DND-41 (cell line): Measurements from ENCODE around the gene XRCC6.

Experiments used
- ATAC-seq: fragments of 200-7000 bp; cut with Tn5 transposase; 3 replicates; pipeline ENCODE4 v1.9.1; 2021; ENCODE audit warnings: low read depth; ENCODE audit not compliant: insufficient read depth
- DNase-seq: peaks from one replicate; pipeline ENCODE4 v3.0.0-alpha.2; 2020
- H2AFZ ChIP-seq: 2 replicates; pipeline ENCODE4 v1.6.0; 2012; ENCODE audit warnings: low read depth, low read length
- H3K27ac ChIP-seq: 2 replicates; pipeline ENCODE4 v1.5.1; 2012; ENCODE audit warnings: low read length, inconsistent platforms
- H3K27me3 ChIP-seq: fragments of 200-600 bp; sonication (generic); 2 replicates; pipeline ENCODE4 v1.6.0; 2012; ENCODE audit warnings: low read length, mild to moderate bottlenecking, inconsistent platforms; ENCODE audit not compliant: insufficient read depth, poor library complexity
- H3K36me3 ChIP-seq: 2 replicates; pipeline ENCODE4 v1.5.1; 2012; ENCODE audit warnings: low read length, inconsistent platforms; ENCODE audit not compliant: insufficient read depth
- H3K4me1 ChIP-seq: 2 replicates; pipeline ENCODE4 v1.5.1; 2012; ENCODE audit warnings: mild to moderate bottlenecking, low read length; ENCODE audit not compliant: insufficient read depth
- H3K4me2 ChIP-seq: 2 replicates; pipeline ENCODE4 v1.6.0; 2012; ENCODE audit warnings: mild to moderate bottlenecking, moderate library complexity, low read length, inconsistent platforms; ENCODE audit not compliant: insufficient read depth
- H3K4me3 ChIP-seq, 2 experiments: fragments of 200-600 bp in 1 of 2; shearing (Covaris generic) in 1 of 2; 2 replicates each; pipeline ENCODE4 v1.5.1; 2012 to 2016; ENCODE audit warnings: inconsistent platforms in 2 of 2, low read length in 2 of 2, mild to moderate bottlenecking in 2 of 2, low read depth in 1 of 2, moderate library complexity in 1 of 2
- H3K79me2 ChIP-seq: 2 replicates; pipeline ENCODE4 v1.6.0; 2012; ENCODE audit warnings: low read length, inconsistent platforms; ENCODE audit not compliant: insufficient read depth
- H3K9ac ChIP-seq: 2 replicates; pipeline ENCODE4 v1.6.0; 2012; ENCODE audit warnings: low read depth, mild to moderate bottlenecking, inconsistent platforms, low read length, moderate library complexity
- H3K9me3 ChIP-seq: 2 replicates; pipeline ENCODE4 v1.5.1; 2012; ENCODE audit warnings: low read length, moderate library complexity, mild to moderate bottlenecking, inconsistent platforms; ENCODE audit not compliant: insufficient read depth, severe bottlenecking
- H4K20me1 ChIP-seq: 2 replicates; pipeline ENCODE4 v1.6.0; 2012; ENCODE audit warnings: low read length; ENCODE audit not compliant: insufficient read depth
- CTCF ChIP-seq: IDR thresholded peaks from 2 replicates; pipeline ENCODE4 v1.5.1; 2012; ENCODE audit warnings: borderline replicate concordance, low read length, moderate library complexity, mild to moderate bottlenecking; ENCODE audit not compliant: poor library complexity, severe bottlenecking; ENCODE audit errors: extremely low read depth
- EZH2 ChIP-seq: IDR thresholded peaks from 3 replicates; pipeline ENCODE4 v1.6.1; 2012; ENCODE audit warnings: borderline replicate concordance, low read depth, mild to moderate bottlenecking, moderate library complexity, low read length, inconsistent platforms; ENCODE audit not compliant: severe bottlenecking

Gene XRCC6

GRCh38 chr22:41641854-41642253 is 20.8 kb downstream of the XRCC6 start:
- no peaks in the 10 kb centered on the region for H3K4me1 ChIP-seq
- H3K9ac ChIP-seq = no peak overlapping the region
- no peak overlapping the region for H2AFZ ChIP-seq
- DNase-seq = no peak
- H4K20me1 ChIP-seq = peaks cover 19% of the 10 kb centered on the region; the same call in 1 of the 2 replicates
- H3K36me3 ChIP-seq = peaks cover 94% of the 10 kb centered on the region
- no peaks in the 10 kb centered on the region for H3K27me3 ChIP-seq
- ATAC-seq = no peak
- no peaks in the 10 kb centered on the region for H3K9me3 ChIP-seq
- no peak overlapping the region for H3K4me3 ChIP-seq
- peaks cover 67% of the 10 kb centered on the region for H3K79me2 ChIP-seq
- H3K4me2 ChIP-seq = no peak overlapping the region
- H3K27ac ChIP-seq = no peak overlapping the region
- TF ChIP-seq EZH2 = no peak
- TF ChIP-seq CTCF = no peak

GRCh38 chr22:41642331-41643110 is 21.4 kb downstream of the XRCC6 start:
- Histone ChIP-seq H4K20me1 (peaks cover 18% of the 10 kb centered on the region; the same call in 1 of the 2 replicates), H3K27me3 (no peaks in the 10 kb centered on the region), H3K4me1 (no peaks in the 10 kb centered on the region), H3K9ac (no peak overlapping the region), H3K36me3 (peaks cover 94% of the 10 kb centered on the region), H2AFZ (no peak overlapping the region), H3K27ac (no peak overlapping the region), H3K4me2 (no peak overlapping the region), H3K79me2 (peaks cover 66% of the 10 kb centered on the region), H3K4me3 (no peak overlapping the region), H3K9me3 (no peaks in the 10 kb centered on the region)
- ATAC-seq (no peak), DNase-seq (no peak)
- TF ChIP-seq EZH2 (no peak), CTCF (no peak)

GRCh38 chr22:41647771-41648170 is 26.7 kb downstream of the XRCC6 start:
- no peak overlapping the region for H3K4me3 ChIP-seq
- DNase-seq (no peak), ATAC-seq (no peak)
- H3K4me1 ChIP-seq = no peaks in the 10 kb centered on the region
- H3K79me2 ChIP-seq = peaks cover 34% of the 10 kb centered on the region
- H3K27ac ChIP-seq = no peak overlapping the region
- TF ChIP-seq EZH2 (no peak), CTCF (no peak)
- H2AFZ ChIP-seq = no peak overlapping the region
- H3K9me3 ChIP-seq = no peaks in the 10 kb centered on the region
- H3K36me3 ChIP-seq = peaks cover 93% of the 10 kb centered on the region
- no peaks in the 10 kb centered on the region for H3K27me3 ChIP-seq
- H3K4me2 ChIP-seq = no peak overlapping the region
- H4K20me1 ChIP-seq = peaks cover 2% of the 10 kb centered on the region; the same call in 1 of the 2 replicates
- no peak overlapping the region for H3K9ac ChIP-seq
